Measurements from ENCODE around the gene NTN1.
"Not testable (repeated sequence)": the region's sequence is repeated elsewhere in the genome, so short reads cannot be mapped to it uniquely, and the experiment has no call there.

Gene NTN1

GRCh38 chr17:9256751-9257629 is 235.7 kb downstream of the NTN1 start:
- no peak for DNase-seq

DNA sequence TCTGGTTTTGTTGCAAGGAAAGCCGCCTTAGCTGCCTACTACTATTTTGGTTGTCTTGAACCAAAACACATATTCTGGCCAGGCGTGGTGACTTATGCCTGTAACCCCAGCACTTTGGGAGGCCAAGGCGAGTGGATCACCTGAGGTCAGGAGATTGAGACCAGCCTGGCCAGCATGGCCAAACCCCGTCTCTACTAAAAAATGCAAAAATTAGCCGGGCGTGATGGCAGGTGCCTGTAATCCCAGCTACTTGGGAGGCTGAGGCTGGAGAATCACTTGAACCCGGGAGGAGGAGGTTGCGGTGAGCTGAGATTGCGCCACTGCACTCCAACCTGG is 236.3 kb downstream of the NTN1 start:
- not testable (repeated sequence) for DNase-seq

- DNase-seq = no peak
Observed at GRCh38 chr17:9258115-9259015, 237.1 kb downstream of the NTN1 start.

DNA sequence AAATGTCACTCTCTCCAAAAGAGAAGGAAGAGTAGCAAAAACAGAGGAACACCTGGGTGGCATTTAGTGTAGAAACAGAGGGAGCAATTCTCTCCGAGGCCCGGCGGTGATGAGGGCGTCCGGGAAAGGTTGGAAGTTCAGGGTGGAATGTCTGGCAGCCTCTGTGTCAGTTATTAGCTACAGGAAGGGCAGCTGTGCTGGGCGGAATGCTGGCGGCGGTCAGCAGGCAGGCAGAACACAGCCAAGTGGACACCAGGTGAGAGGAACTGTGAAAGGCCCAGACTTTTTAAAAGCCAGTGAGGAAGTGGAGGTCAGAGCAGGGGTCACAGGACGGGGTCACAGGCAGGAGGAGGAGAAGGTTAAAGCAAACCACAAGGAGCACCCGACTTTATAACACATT is 238.1 kb downstream of the NTN1 start:
- DNase-seq = no peak

GRCh38 chr17:9261081-9262012 is 240.0 kb downstream of the NTN1 start:
- DNase-seq = no peak

GRCh38 chr17:9266031-9266680 is 244.8 kb downstream of the NTN1 start:
- DNase-seq = no peak

- no peak for DNase-seq
Observed at GRCh38 chr17:9266697-9267117, 245.4 kb downstream of the NTN1 start.

- no peak for DNase-seq
Observed at GRCh38 chr17:9268546-9268945, 247.2 kb downstream of the NTN1 start.

DNA sequence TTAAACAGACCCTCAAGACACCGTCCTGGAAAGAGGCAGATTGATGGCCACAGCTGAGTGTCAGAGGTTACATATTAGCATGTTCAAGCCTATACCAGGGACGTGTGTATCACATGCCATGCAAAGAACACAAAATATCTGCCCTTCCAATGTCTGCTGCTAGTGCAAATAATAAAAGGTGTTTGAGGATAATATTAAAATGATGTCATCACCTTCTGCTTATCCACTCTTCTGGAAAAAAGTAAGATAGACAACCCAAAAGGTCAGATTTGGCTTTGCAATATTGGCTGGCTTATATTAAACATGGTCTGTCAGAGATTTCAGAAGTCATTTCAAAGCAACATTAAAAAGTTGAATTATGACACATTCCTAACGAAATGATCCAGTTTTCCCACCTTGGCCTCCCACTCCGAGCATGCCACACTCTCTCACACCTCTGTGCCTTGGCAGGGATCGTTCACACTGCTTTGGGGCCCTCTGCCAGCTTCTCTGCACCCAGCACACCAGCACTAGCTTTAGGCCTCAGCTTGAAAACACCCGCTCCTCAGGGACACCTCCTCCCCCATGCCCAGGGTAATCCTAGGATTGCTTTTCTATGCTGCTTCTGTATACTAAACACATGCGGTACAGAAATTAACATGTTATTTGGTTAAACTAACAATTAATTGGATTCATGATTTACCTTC is 248.2 kb downstream of the NTN1 start:
- no peak for DNase-seq

DNA sequence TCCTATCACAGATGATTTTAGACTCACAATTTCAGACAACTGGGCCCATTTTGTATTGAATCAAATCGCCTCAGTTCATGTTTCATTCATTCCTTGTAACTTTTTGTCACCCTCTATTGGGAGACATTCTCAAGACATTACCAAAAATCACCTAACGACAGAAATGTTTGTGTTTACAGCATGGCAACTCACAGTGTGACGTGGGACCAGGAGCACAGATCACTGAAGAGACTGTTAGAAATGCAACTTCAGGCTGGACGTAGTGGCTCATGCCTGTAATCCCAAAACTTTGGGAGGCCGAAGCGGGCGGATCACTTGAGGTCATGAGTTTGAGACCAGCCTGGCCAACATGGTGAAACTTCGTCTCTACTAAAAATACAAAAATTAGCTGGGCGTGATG is 249.6 kb downstream of the NTN1 start:
- DNase-seq = no peak

DNA sequence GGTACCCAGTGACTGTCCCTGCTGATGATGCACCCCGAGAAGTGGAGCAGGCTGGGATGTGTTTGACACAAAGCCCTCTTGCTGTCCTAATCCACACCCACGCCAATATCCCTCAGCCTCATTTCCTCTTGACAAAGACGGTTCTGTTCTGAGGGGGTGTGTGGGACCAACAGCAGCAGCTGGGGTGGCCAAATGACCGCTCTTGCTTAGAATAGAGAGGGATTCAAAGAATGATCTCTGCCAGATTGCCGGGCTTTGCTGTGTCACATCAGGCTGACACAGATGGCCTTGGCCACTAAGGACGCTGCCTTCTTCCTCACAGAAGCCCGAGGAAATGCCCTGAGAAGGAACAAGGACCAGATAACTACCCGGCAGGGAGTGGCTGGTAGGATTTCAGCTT is 250.7 kb downstream of the NTN1 start:
- no peak for DNase-seq

GRCh38 chr17:9272501-9273200 is 251.3 kb downstream of the NTN1 start:
- no peak for DNase-seq

- no peak for DNase-seq
Observed at GRCh38 chr17:9273428-9274391, 252.4 kb downstream of the NTN1 start.

GRCh38 chr17:9274973-9275372 is 253.7 kb downstream of the NTN1 start:
- DNase-seq = no peak

DNA sequence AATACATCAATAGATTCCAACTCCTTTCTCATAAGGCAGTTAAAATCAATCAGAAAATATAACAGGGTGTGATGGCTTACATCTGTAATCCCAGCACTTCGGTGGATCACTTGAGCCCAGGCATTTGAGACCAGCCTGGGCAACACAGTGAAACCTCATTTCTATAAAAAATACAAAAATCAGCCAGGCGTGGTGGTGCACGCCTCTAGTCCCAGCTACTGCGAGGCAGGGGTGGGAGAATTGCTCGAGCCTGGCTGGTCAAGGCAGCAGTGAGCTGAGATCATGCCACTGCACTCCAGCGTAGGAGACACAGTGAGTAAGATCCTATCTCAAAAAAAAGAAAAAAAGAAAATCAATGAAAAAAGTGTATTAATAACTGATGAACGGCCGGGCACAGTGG is 258.6 kb downstream of the NTN1 start:
- DNase-seq = no peak

DNA sequence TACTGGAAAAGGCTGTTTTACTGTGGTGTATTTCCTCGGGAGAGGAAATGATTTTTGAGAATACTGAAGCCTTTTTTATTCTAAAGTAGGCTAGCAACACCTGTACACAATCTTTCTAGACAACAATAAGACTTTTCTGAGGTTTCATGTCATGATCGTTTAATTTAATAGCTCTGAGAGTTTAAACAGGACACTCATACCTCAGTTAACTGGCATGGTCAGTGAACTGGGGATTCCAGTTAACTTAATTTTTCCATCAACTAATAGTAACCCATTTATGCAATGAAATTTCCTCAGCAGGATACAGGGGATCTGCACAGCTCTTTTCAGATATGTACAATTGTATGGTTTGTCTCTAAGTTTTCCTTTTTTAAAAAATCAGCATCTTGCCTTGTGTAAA is 262.6 kb downstream of the NTN1 start:
- DNase-seq = no peak

- no peak for DNase-seq
Observed at GRCh38 chr17:9284884-9285283, 263.6 kb downstream of the NTN1 start.

GRCh38 chr17:9285602-9286427 is 264.5 kb downstream of the NTN1 start:
- DNase-seq = no peak

DNA sequence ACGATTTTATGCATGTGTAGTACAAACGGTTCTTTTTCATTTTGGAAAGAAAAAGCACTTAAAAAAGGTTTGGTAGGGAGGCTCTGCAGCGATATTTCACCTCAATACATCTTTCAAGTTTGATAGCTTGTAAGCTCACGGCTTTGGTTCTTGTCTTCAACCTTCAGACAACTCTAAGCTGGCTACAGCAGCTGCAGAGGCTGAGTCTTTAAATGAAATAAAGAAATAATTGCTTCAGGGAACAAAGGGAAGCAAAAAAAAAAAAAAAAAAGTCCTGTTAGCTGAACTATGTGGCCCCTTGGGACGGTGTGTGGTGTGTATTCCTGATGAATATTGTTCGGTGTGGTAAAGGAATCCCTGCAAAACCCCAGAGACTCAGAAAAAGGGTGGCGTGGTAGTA is 265.1 kb downstream of the NTN1 start:
- DNase-seq = no peak
